EL (cell line): ENCODE results near the gene ATRAID.

ENCODE experiments used
- DNase-seq: peaks from one replicate; pipeline ENCODE4 v3.0.0-alpha.2; 2016

ATRAID gene

DNA sequence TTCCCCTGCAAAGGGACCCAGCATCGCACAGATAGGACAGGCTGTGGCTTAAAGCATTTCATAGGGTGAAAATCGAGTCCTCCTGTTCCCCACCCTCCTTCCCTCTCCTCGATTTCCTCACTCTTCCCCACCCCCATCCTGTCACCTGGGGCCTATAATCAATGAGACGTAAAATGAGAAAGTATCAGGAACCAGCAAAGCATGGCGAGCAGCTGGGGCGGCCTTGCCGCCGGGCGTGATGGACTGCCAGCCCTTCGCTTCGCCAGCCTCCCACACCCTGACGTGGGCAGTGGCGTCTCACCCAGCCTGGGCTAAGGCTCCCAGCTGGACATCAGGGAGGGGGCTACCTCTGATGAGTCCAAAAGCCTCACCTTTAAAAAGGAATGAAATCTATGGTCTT lies 39.9 kb downstream of the ATRAID start:
- no peak for DNase-seq

- no peak for DNase-seq
Measured at GRCh38 chr2:27255187-27255586, 43.3 kb downstream of the ATRAID start.

DNA sequence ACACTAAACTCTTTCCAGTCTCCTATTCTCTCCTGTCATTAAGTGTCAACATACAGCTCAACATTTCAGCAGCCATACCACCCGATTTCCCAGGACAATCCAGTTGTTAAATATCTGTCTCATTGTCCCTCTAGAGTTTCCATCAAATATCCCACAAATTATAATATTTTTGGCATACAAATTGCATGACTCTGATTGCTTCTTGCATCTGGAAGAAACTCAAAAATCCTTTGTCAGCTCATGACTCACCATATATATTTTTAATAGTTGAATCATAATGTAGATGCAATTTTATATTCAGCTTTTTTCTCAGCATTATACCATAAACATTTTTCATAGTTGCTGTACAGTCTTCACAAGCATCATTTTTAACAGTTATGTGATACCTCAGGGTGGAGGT lies 43.8 kb downstream of the ATRAID start:
- peak; percentile 49 for DNase-seq

GRCh38 chr2:27256855-27257454 lies 45.1 kb downstream of the ATRAID start:
- no peak for DNase-seq

DNA sequence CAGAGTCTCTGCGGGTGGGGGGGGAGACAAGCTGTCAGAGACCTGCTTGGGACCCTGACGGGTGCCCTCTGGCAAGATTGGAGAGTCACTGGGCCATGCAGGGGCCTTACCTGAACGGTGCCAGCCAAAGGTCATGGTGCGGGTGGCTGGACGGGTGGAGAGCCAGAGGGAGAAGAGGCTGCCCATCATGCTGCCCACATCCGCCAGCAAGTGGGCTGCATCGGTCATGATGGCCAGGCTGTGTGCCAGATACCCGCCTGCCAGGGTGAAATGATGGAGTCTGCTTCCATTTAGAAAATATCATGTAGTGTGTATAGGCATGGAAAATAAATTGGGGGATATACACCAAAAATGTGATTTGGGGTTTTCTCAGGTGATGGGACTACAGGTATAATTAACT lies 46.2 kb downstream of the ATRAID start:
- DNase-seq: no peak

DNA sequence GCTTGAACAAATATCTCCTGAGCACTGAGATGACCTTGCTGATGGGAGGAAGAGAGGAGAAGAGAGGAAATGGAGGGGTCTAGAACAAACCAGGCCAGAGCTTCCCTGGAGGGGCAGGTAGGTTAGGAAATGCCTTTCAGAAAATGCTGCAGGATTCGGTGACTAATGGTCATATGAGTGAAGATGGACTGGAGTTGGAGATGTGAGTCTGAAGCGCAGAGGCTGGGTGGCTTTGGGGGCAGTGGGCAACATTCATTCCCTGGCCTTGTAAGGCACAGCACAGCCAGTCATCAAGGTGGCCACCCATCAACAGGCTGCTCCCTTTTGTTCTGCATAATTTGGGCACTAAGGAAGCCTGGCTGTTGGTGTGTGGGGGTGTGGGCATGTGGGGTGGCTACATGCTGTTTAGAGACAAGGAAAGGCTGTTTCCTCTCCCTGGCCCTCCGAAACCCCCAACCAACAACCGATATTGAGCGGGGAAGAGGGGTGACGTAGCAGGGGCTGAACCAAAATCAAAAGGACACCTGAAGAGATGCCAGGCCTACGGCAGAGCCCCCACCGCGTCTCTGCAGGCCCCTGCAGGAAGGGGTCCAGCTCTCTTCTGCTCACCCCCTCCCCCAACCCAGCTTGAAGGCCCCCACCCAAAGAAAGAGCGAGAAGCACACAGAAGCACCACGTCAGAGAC lies 49.5 kb downstream of the ATRAID start:
- no peak for DNase-seq

DNA sequence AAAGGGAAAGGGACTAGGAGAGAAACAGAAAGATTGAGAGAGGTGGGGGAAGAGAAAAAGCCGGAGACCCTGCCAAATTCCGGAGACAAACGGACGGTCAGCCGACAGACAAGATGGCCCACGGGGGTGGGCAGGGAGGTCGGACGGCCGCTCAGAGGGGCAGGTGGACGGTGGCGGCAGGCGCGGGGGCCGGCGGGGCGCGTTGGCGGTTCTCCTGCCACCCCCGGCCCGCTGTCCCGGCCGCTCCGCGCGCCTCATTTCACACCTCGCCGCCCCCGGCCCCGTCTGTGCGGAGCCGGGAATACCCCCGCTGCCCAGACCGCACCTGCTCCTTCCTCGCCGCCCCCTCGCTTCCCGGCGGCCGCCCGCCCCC lies 50.1 kb downstream of the ATRAID start:
- DNase-seq: no peak

DNA sequence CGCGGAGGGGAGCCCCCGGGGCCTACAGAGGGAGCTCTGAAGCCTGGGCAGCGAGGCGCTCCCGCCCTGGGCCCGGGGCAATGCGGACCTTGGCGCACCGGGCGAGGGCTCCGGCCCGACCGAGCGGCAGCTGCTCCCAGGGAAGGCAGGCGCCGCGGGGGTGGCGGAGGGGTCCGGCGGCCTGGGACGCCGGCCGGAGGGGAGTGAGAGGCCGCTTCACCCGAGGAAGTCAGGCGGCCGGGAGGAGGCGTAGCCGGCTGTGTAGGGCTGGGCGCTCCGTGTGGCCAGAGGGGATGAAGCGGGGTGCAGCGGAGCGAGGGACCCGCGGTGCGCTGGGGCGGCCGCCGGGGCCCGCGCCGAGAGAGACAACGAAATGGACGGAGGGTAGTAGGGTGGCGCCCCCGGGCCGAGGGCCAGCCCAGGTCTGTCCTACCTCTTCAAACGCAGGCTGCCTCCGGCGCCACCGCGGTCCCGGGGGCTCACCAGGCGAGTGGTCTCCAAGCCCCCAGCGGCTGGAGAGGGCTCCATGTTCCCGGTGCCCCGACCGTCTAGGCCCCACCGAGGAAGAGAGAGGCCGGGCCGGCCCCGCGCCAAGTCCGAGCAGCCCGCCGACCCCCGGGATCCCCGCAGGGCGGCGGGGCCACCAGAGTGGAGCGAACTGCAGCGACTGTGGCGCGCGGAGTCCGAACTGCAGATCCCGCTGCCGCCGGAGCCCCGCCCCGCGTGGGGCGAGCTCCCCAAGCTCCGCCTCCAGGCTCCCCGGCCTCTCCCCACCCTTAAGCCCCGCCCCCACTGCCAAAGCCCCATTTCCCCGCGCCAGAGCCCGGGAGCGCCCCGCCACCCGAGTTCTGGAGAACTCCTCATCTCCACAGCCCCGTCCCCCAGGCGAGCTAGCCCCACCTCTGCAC lies 50.8 kb downstream of the ATRAID start, which contains the start of gene SLC30A3:
Gene SLC30A3, minus strand, starts transcription at position 669 of the 908 bp plus-strand sequence. Its CDS starts 141 bp downstream, at position 528.
- DNase-seq: peak; percentile 68

DNA sequence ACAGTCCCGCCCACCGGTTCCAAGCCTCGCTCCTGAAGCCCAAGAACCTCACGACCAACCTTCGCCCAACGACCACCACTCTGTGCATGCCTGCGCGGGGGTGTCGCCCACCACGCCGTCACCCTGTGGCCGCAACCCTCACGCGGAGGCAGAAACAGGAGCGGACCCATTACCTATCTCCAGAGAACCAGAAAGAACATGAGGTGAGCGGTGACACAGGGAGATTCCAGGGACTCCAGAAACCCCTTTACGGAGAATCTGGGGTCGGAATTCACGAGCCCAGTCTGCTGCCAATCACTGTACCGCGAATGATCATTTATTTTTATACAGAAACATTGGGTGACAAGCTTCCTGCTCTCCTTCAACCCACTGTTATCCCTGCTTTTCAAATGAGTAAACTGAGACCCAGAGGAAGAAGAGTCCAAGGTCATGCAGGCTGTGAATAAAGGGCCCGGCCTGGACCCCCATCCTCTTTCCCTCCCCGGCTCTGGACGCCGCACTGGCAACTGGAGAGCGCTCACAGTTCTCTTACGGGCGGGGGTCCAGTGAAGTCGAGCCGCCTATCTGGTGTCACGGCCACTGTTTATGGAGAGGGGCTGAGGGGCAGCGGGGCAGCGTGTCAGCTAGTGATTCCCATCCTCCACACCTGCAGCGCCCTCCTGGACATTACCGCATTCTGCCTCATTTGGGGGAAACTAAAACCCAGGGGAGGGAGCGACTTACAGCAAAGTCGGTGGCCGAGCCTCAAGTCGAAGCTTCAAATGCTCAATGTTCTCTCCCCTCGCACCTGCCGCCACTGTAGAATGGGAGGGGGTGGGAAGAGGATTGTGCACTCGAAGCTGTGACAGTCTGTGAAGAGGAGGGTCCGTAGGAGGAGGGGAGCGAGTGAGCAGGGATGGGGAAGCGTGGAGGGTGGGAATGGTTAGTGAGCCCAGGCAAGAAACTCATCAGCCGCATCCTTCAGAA lies 51.7 kb downstream of the ATRAID start:
- no peak for DNase-seq

DNA sequence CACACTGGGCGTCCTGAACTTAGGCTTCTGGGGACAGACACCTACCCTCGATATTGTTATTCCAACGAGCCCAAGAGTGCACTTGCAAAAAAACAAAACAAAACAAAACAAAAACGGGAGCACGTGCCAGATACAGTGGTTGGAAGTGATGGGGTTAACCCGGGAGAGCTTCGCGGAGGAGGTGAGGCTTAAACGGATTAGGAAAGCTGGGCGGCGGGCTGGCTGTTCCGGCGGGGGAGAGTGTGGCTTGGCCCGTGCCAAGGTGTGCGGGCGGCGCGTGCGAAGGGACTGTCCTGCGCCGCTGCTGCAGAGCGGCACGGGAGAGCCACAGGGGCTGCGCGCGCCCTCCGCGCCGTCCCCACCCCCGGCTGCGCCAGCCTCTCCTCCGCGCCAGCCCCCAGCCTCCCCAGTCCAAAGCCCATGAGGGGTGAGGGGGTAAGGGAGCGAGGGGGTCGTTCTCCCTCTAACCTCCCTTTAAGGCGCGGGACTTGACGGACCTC lies 52.5 kb downstream of the ATRAID start:
- DNase-seq: no peak

DNA sequence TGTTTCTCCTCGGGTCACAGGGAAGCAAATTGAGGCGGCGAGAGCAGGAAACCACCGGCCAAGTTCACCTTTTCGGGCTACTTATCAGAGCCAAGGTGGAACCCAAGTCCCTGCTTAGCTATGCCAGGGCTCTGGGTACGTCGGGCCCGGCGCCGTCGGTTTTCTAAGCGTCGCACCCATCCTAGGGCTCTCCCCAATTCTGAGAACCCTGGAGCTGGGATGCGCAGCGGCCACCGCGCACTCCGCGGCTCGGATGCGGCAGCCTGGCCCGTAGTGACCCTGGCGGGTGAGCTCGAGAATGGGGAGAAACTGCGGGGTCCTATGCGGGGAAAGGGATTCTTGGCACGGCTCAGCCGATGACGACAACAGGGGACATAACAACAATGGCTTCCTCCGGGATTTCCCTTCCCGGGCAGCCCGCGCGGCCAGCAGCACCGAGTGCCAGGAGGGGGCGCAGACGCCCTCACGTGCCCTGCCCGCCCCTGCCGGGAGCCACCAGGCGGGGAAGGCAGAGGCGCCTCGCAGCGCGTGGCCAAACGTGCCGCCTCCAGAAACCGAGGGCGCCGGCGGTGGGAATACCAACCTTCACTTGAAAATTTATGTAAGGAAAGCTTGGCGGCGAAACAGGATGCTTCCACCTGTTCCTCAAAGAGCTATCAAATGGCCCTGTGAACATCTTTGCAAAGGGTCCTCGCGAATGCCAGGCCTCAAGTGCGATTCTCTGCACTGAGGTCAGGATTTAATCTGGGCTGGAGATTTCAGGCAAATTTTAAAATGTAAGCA lies 53.1 kb downstream of the ATRAID start:
- peak; percentile 73 for DNase-seq

- no peak for DNase-seq
Measured at GRCh38 chr2:27265536-27265870, 53.7 kb downstream of the ATRAID start.
